ENCODE measurements around the gene WDR49.
"Not testable (repeated sequence)": the region's sequence is repeated elsewhere in the genome, so short reads cannot be mapped to it uniquely, and the experiment has no call there.

The WDR49 gene

DNA sequence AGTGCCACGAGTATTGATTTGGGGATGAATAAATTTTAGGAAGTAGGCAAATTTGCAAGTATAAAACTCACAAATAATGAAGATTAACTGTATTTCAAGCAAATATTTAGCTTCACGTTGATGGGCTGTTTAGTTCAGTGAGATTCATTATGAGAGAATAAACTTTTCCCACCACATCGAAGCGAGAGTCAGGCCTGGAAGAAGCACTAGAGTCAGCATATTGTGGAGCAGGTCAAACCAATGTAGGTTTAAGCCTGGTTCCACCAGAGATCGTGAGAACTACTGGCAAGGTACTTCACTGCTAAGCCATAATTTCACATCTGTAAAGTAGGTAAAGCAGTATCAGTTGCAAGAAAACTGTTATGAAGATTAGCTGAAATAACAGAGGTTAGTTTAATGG is 22.3 kb downstream of the WDR49 start:
- TF ChIP-seq, protein P1, sequence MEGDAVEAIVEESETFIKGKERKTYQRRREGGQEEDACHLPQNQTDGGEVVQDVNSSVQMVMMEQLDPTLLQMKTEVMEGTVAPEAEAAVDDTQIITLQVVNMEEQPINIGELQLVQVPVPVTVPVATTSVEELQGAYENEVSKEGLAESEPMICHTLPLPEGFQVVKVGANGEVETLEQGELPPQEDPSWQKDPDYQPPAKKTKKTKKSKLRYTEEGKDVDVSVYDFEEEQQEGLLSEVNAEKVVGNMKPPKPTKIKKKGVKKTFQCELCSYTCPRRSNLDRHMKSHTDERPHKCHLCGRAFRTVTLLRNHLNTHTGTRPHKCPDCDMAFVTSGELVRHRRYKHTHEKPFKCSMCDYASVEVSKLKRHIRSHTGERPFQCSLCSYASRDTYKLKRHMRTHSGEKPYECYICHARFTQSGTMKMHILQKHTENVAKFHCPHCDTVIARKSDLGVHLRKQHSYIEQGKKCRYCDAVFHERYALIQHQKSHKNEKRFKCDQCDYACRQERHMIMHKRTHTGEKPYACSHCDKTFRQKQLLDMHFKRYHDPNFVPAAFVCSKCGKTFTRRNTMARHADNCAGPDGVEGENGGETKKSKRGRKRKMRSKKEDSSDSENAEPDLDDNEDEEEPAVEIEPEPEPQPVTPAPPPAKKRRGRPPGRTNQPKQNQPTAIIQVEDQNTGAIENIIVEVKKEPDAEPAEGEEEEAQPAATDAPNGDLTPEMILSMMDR (IDR thresholded peaks at IDR 0.05): no peak
- Histone ChIP-seq H3K4me3 (no peak overlapping the region), H3K27ac (no peak overlapping the region)
- no peak for DNase-seq (ENCODE audit: low spot score)

DNA sequence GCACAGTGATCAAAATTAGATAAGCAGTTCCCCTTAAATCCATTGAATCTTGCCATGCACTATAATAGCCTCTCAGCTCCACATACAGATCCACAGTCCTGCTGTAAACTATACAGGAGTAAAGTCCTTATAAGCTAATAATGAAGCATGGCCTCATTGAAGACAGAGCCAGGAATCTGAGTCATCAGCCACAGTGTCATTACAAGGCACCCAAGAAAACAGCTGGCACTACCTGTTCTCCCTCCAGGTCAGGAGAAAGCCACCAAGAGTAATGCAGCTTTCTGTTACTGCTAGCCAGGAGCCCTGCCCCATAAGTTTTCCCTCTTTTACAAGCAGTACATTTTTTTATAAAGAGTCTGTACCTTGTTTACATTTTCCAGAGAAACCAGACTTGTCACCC is 27.3 kb downstream of the WDR49 start:
- Histone ChIP-seq H3K27ac (no peak overlapping the region), H3K4me3 (no peak overlapping the region)
- no peak for DNase-seq (ENCODE audit: low spot score)
- TF ChIP-seq, protein P1 (IDR thresholded peaks at IDR 0.05): no peak

DNA sequence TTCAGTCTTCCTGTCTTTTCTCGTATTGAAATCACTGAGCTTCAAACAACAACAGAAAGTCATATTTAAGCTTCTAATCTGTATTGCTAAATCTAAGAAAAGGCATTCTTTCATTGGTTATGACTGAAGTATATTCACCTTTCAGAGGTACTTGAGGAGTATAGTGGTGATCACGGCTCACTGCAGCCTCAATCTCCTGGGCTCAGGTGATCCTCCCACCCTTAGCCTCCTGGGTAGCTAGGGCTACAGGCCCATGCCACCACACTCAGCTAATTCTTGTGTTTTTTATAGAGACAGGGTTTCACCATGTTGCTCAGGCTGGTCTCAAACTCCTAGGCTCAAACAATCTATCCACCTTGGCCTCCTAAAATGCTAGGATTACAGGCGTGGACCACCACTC is 38.7 kb downstream of the WDR49 start:
- H3K27ac ChIP-seq: no peak overlapping the region
- H3K4me3 ChIP-seq: no peak overlapping the region
- TF ChIP-seq, protein P1 (IDR thresholded peaks at IDR 0.05): no peak
- DNase-seq (ENCODE audit: low spot score): no peak

DNA sequence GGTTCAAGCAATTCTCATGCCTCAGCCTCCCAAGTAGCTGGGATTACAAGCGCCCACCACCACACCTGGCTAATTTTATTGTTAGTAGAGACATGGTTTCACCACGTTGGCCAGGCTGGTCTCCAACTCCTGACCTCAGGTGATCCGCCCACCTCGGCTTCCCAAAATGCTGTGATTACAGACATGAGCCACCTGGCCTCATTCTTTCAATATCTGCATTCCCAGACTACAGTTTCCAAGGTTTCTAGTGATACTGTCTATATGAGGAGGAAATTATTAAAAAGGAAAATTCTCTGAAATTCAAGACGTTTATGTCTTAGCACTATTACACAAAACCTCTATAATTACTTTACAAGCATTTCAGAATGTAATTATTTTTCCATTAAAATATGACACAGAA is 39.5 kb downstream of the WDR49 start:
- not testable (repeated sequence) for DNase-seq (ENCODE audit: low spot score); H3K27ac ChIP-seq; H3K4me3 ChIP-seq

DNA sequence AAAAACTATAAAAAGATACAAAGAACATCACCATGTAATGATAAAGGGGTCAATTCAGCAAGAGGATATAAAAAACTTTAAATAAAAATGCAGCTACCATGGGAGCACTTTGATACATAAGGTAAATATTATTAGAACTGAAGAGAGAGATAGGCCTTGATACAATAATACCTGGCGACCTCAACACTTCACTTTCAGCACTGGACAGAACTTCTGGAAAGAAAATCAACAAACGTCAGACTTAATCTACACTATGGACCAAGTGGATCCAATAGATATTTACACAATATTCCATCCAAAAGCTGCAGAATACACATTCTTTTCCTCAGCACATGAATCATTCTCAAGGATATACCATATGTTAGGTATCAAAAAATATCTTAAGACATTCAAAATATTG is 42.0 kb downstream of the WDR49 start:
- TF ChIP-seq, protein P1 (IDR thresholded peaks at IDR 0.05): no peak
- no peak for DNase-seq (ENCODE audit: low spot score)
- no peak overlapping the region for H3K4me3 ChIP-seq
- no peak overlapping the region for H3K27ac ChIP-seq

DNA sequence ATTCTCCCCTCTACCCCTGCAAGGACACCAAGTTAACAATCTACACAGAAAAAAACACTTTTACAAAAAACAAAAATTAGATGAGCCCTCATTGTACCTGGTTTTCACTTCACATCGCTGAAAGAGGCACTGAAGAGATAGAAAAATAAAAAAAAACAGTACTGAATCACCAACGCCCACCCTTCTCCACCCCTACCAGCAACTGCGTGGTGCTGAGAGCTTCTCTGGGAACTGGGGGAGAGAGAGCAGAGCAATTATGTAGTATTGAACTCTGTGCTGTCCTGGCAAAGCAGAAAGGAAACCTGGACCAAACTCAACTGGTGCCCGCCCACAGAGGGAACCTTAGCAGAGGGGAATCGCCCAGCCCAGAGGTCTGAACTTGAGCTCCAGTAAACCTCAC is 44.6 kb downstream of the WDR49 start:
- H3K27ac ChIP-seq: no peak overlapping the region
- TF ChIP-seq, protein P1 (IDR thresholded peaks at IDR 0.05): no peak
- no peak for DNase-seq (ENCODE audit: low spot score)
- no peak overlapping the region for H3K4me3 ChIP-seq

DNA sequence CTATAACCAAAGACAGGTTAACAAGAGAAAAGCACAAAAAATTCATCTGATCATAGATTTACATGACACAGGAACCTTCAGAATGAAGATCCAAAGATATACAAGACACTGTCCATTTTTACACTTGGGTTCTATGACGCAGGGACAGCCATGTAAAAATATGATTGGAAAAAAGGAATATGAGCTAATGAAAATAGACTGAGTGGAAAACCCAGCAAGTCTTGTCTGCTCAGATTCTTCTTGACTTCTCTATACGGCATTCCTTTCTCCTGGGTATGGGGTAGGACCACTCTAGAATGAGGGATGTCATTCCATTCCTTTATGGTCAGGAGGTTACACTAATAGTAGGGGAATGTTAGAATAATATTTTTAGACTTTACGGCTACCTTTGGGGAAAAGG is 46.9 kb downstream of the WDR49 start:
- H3K4me3 ChIP-seq: no peak overlapping the region
- DNase-seq (ENCODE audit: low spot score): no peak
- TF ChIP-seq, protein P1 (IDR thresholded peaks at IDR 0.05): no peak
- no peak overlapping the region for H3K27ac ChIP-seq

DNA sequence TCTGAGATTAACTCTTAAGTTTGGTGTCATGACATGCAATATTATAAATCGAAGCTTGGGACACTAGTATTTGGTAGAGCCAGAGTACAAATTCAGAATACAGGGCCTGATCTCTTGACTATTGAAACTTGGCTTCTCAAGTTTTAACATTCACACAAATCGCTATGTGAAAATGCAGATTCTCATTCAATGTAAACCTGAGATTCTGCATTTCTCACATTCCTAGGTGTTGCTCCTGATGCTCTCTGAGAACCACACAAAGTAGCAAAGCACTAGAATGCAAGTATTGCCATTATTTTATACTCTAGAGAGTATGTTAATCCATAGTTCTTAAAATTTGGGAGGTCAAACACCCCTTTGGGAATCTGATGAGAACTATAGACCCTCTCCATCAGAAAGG is 47.9 kb downstream of the WDR49 start:
- no peak overlapping the region for H3K27ac ChIP-seq
- TF ChIP-seq, protein P1 (IDR thresholded peaks at IDR 0.05): no peak
- no peak overlapping the region for H3K4me3 ChIP-seq
- DNase-seq (ENCODE audit: low spot score): no peak

Measured in coronary artery (tissue), 2 donors.